GM12892 (cell line): ENCODE data around the gene GFRA1.

Experiments used
- POLR2A ChIP-seq: IDR thresholded peaks from 2 replicates; pipeline ENCODE4 v1.6.1; 2011; ENCODE audit warnings: low read depth, low read length, control low read depth
- POLR2AphosphoS5 ChIP-seq: IDR thresholded peaks from 2 replicates; pipeline ENCODE4 v1.6.1; 2011; ENCODE audit warnings: low read depth, low read length, control low read depth
- TAF1 ChIP-seq: IDR thresholded peaks from 2 replicates; pipeline ENCODE4 v1.6.1; 2011; ENCODE audit warnings: low read depth, mild to moderate bottlenecking, control low read depth, low read length, borderline replicate concordance

DNA sequence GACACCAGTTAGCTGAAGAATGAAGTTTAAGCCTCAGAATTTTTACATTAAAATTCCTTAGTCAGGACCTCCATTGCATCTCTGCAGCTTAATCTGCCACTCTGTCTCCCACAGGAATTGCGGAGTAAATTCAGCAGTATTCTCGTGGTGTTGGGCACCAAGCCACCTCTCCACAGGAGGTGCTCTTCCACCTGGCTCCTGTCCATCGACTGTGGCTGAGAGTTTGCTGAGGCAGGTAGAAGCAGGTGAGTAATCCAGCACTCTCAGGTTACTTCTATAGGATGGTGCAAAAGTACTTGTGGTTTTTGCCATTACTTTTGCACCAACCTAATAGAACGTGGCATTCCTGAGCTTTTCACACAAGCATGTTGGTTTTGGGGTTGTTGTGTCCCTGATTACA lies 134.1 kb downstream of the GFRA1 start:
- TF ChIP-seq POLR2A, result no peak
- no peak for TF ChIP-seq POLR2AphosphoS5
- no peak for TF ChIP-seq TAF1
